Stimulated activated naive CD8-positive, alpha-beta T cell treated with anti-CD3 and anti-CD28 coated beads, Interleukin-15, Interleukin-2, amounts not matched to agents 100 ng/mL and 50 ng/mL, for 24 hours (primary cell): ENCODE data around the gene KSR2.

ENCODE experiments used
- H3K27ac Mint-ChIP-seq: one replicate; pipeline ENCODE4 v1.8.0; 2021; ENCODE audit warnings: mild to moderate bottlenecking, mixed read lengths
- H3K27me3 Mint-ChIP-seq: one replicate; pipeline ENCODE4 v1.8.0; 2021; ENCODE audit warnings: mixed read lengths
- H3K36me3 Mint-ChIP-seq: one replicate; pipeline ENCODE4 v1.8.0; 2021; ENCODE audit warnings: low read depth, mixed read lengths
- H3K4me1 Mint-ChIP-seq: one replicate; pipeline ENCODE4 v1.8.0; 2021; ENCODE audit warnings: low read depth, mixed read lengths
- H3K4me3 Mint-ChIP-seq: one replicate; pipeline ENCODE4 v1.8.0; 2021; ENCODE audit warnings: mild to moderate bottlenecking, mixed read lengths
- H3K9me3 Mint-ChIP-seq: one replicate; pipeline ENCODE4 v1.8.0; 2021; ENCODE audit warnings: mixed read lengths

KSR2 gene

GRCh38 chr12:117456076-117456475, 512.7 kb downstream of the KSR2 start:
- Mint-ChIP-seq H3K27ac (no peak overlapping the region), H3K9me3 (no peaks in the 10 kb centered on the region), H3K27me3 (no peaks in the 10 kb centered on the region), H3K36me3 (no peaks in the 10 kb centered on the region), H3K4me1 (no peaks in the 10 kb centered on the region), H3K4me3 (no peak overlapping the region)

GRCh38 chr12:117453961-117454360, 514.8 kb downstream of the KSR2 start:
- H3K9me3 Mint-ChIP-seq, result no peaks in the 10 kb centered on the region
- H3K4me1 Mint-ChIP-seq, result no peaks in the 10 kb centered on the region
- H3K4me3 Mint-ChIP-seq, result no peak overlapping the region
- H3K36me3 Mint-ChIP-seq, result no peaks in the 10 kb centered on the region
- no peak overlapping the region for H3K27ac Mint-ChIP-seq
- no peaks in the 10 kb centered on the region for H3K27me3 Mint-ChIP-seq

GRCh38 chr12:117452112-117452511, 516.7 kb downstream of the KSR2 start:
- no peak overlapping the region for H3K4me3 Mint-ChIP-seq
- H3K9me3 Mint-ChIP-seq, result no peaks in the 10 kb centered on the region

GRCh38 chr12:117450209-117450608, 518.6 kb downstream of the KSR2 start:
- Mint-ChIP-seq H3K27ac (no peak overlapping the region), H3K4me3 (no peak overlapping the region), H3K36me3 (no peaks in the 10 kb centered on the region), H3K27me3 (no peaks in the 10 kb centered on the region), H3K9me3 (no peaks in the 10 kb centered on the region), H3K4me1 (no peaks in the 10 kb centered on the region)

More at GRCh38 chr12:117452112-117452511, 516.7 kb downstream of the KSR2 start:
- no peaks in the 10 kb centered on the region for H3K27me3 Mint-ChIP-seq
- H3K27ac Mint-ChIP-seq, result no peak overlapping the region
- no peaks in the 10 kb centered on the region for H3K4me1 Mint-ChIP-seq
- H3K36me3 Mint-ChIP-seq, result no peaks in the 10 kb centered on the region

- H3K27ac Mint-ChIP-seq, result no peak overlapping the region
- no peaks in the 10 kb centered on the region for H3K36me3 Mint-ChIP-seq
- H3K27me3 Mint-ChIP-seq, result no peaks in the 10 kb centered on the region
- H3K4me1 Mint-ChIP-seq, result no peaks in the 10 kb centered on the region
- no peak overlapping the region for H3K4me3 Mint-ChIP-seq
- H3K9me3 Mint-ChIP-seq, result no peaks in the 10 kb centered on the region
Measured at GRCh38 chr12:117447665-117448366, 521.0 kb downstream of the KSR2 start.

GRCh38 chr12:117444781-117445180, 524.0 kb downstream of the KSR2 start:
- Mint-ChIP-seq H3K36me3 (no peaks in the 10 kb centered on the region), H3K27ac (no peak overlapping the region), H3K4me1 (no peaks in the 10 kb centered on the region), H3K9me3 (no peaks in the 10 kb centered on the region), H3K27me3 (no peaks in the 10 kb centered on the region), H3K4me3 (no peak overlapping the region)

GRCh38 chr12:117441751-117442150, 527.0 kb downstream of the KSR2 start:
- Mint-ChIP-seq H3K36me3 (no peaks in the 10 kb centered on the region), H3K4me1 (no peaks in the 10 kb centered on the region), H3K4me3 (no peak overlapping the region), H3K9me3 (no peaks in the 10 kb centered on the region), H3K27me3 (no peaks in the 10 kb centered on the region), H3K27ac (no peak overlapping the region)

GRCh38 chr12:117440384-117440783, 528.4 kb downstream of the KSR2 start:
- Mint-ChIP-seq H3K27ac (no peak overlapping the region), H3K9me3 (no peaks in the 10 kb centered on the region), H3K36me3 (no peaks in the 10 kb centered on the region), H3K4me1 (no peaks in the 10 kb centered on the region), H3K27me3 (no peaks in the 10 kb centered on the region), H3K4me3 (no peak overlapping the region)

- Mint-ChIP-seq H3K4me1 (no peaks in the 10 kb centered on the region), H3K27me3 (no peaks in the 10 kb centered on the region), H3K27ac (no peak overlapping the region), H3K9me3 (no peaks in the 10 kb centered on the region), H3K4me3 (no peak overlapping the region), H3K36me3 (no peaks in the 10 kb centered on the region)
Measured at GRCh38 chr12:117439531-117440001, 529.2 kb downstream of the KSR2 start.

- H3K4me1 Mint-ChIP-seq, result no peaks in the 10 kb centered on the region
- no peaks in the 10 kb centered on the region for H3K36me3 Mint-ChIP-seq
- H3K4me3 Mint-ChIP-seq, result no peak overlapping the region
- H3K27ac Mint-ChIP-seq, result no peak overlapping the region
- H3K27me3 Mint-ChIP-seq, result no peaks in the 10 kb centered on the region
- H3K9me3 Mint-ChIP-seq, result no peaks in the 10 kb centered on the region
Measured at GRCh38 chr12:117438809-117439208, 530.0 kb downstream of the KSR2 start.

- no peak overlapping the region for H3K4me3 Mint-ChIP-seq
- no peaks in the 10 kb centered on the region for H3K27me3 Mint-ChIP-seq
- H3K4me1 Mint-ChIP-seq, result no peaks in the 10 kb centered on the region
- no peak overlapping the region for H3K27ac Mint-ChIP-seq
- H3K36me3 Mint-ChIP-seq, result no peaks in the 10 kb centered on the region
- H3K9me3 Mint-ChIP-seq, result no peaks in the 10 kb centered on the region
Measured at GRCh38 chr12:117437516-117438255, 531.1 kb downstream of the KSR2 start.

- no peak overlapping the region for H3K4me3 Mint-ChIP-seq
- H3K4me1 Mint-ChIP-seq, result no peaks in the 10 kb centered on the region
- H3K9me3 Mint-ChIP-seq, result no peaks in the 10 kb centered on the region
- no peaks in the 10 kb centered on the region for H3K36me3 Mint-ChIP-seq
- no peak overlapping the region for H3K27ac Mint-ChIP-seq
- H3K27me3 Mint-ChIP-seq, result no peaks in the 10 kb centered on the region
Measured at GRCh38 chr12:117433878-117434277, 534.9 kb downstream of the KSR2 start.

GRCh38 chr12:117430246-117430645, 538.5 kb downstream of the KSR2 start:
- H3K27ac Mint-ChIP-seq, result no peak overlapping the region
- H3K36me3 Mint-ChIP-seq, result no peaks in the 10 kb centered on the region
- H3K9me3 Mint-ChIP-seq, result peaks cover 3% of the 10 kb centered on the region
- H3K4me3 Mint-ChIP-seq, result no peak overlapping the region
- no peaks in the 10 kb centered on the region for H3K27me3 Mint-ChIP-seq
- H3K4me1 Mint-ChIP-seq, result no peaks in the 10 kb centered on the region

- H3K4me1 Mint-ChIP-seq, result no peaks in the 10 kb centered on the region
- H3K27ac Mint-ChIP-seq, result no peak overlapping the region
- no peaks in the 10 kb centered on the region for H3K36me3 Mint-ChIP-seq
- H3K4me3 Mint-ChIP-seq, result no peak overlapping the region
- H3K27me3 Mint-ChIP-seq, result peaks cover 4% of the 10 kb centered on the region
- peaks cover 5% of the 10 kb centered on the region for H3K9me3 Mint-ChIP-seq
Measured at GRCh38 chr12:117427211-117427610, 541.6 kb downstream of the KSR2 start.

GRCh38 chr12:117421987-117422386, 546.8 kb downstream of the KSR2 start:
- Mint-ChIP-seq H3K4me1 (no peaks in the 10 kb centered on the region), H3K4me3 (no peak overlapping the region), H3K9me3 (peaks cover 8% of the 10 kb centered on the region), H3K27ac (no peak overlapping the region), H3K36me3 (no peaks in the 10 kb centered on the region), H3K27me3 (peaks cover 6% of the 10 kb centered on the region)
